HG03442 (cell line): Measurements from ENCODE around the gene TUSC2.

Experiments
- ATAC-seq: cut with Tn5 transposase; IDR thresholded peaks from one replicate; pipeline ENCODE4 v1.9.1; 2021; ENCODE audit warnings: mild to moderate bottlenecking, moderate library complexity; ENCODE audit not compliant: unreplicated experiment

Gene TUSC2

GRCh38 chr3:50337175-50337861, 9.3 kb upstream of the TUSC2 start:
- ATAC-seq: peak; percentile 75

GRCh38 chr3:50336452-50337174, 8.6 kb upstream of the TUSC2 start:
- ATAC-seq: peak; percentile 25

GRCh38 chr3:50334339-50335075, 6.5 kb upstream of the TUSC2 start:
- ATAC-seq: no peak

- ATAC-seq: no peak
Observed at GRCh38 chr3:50333744-50334328, 5.8 kb upstream of the TUSC2 start.

GRCh38 chr3:50331364-50331907, 3.4 kb upstream of the TUSC2 start:
- ATAC-seq: no peak

- ATAC-seq: no peak
Observed at GRCh38 chr3:50330330-50330729, 2.3 kb upstream of the TUSC2 start.

GRCh38 chr3:50327129-50327528, 894 bp downstream of the TUSC2 start:
- ATAC-seq: no peak

- no peak for ATAC-seq
Observed at GRCh38 chr3:50326182-50326541, 1.9 kb downstream of the TUSC2 start.

GRCh38 chr3:50325497-50326181, 2.4 kb downstream of the TUSC2 start:
- ATAC-seq: no peak

GRCh38 chr3:50325113-50325480, 2.9 kb downstream of the TUSC2 start:
- ATAC-seq: no peak

GRCh38 chr3:50324351-50325112, 3.5 kb downstream of the TUSC2 start:
- no peak for ATAC-seq

GRCh38 chr3:50323614-50324199, 4.3 kb downstream of the TUSC2 start:
- ATAC-seq: no peak

GRCh38 chr3:50323092-50323600, 4.9 kb downstream of the TUSC2 start:
- no peak for ATAC-seq

GRCh38 chr3:50322386-50323091, 5.5 kb downstream of the TUSC2 start, which contains the start of gene HYAL2:
Gene HYAL2, minus strand, starts transcription at chr3:50322745. Its CDS starts 2,256 bp downstream, at chr3:50320489.
- ATAC-seq: no peak

GRCh38 chr3:50322115-50322385, 6.0 kb downstream of the TUSC2 start:
- no peak for ATAC-seq

- ATAC-seq: peak; percentile 75
Observed at GRCh38 chr3:50321336-50322114, 6.5 kb downstream of the TUSC2 start.

GRCh38 chr3:50320853-50321335, 7.1 kb downstream of the TUSC2 start:
- ATAC-seq: peak; percentile 44
